Psoas muscle (tissue), 8 donors: ENCODE data around the gene OR2M7. TPM values are rescaled to one million over a fixed set of nuclear protein-coding genes. Genes with fewer than 3 reads are reported as not detected.
"Not testable (repeated sequence)": the region's sequence is repeated elsewhere in the genome, so short reads cannot be mapped to it uniquely, and the experiment has no call there.

Source experiments
- ATAC-seq, 4 donors: fragments of 200-7000 bp; cut with Tn5 transposase; one replicate each; pipeline ENCODE4 v1.9.1; 2020; ENCODE audit warnings: moderate library complexity in 3 of 4, mild to moderate bottlenecking in 2 of 4
- DNase-seq, 2 donors: peaks; one replicate each; pipeline ENCODE4 v3.0.0-alpha.2; 2020
- H3K27ac ChIP-seq: fragments of 200-600 bp; one replicate; pipeline ENCODE4 v1.8.0; 2022
- H3K27me3 ChIP-seq, 3 donors: fragments of 200-600 bp in 1 of 3; one replicate each; pipeline versions ENCODE4 v1.6.1 to v1.8.0; 2013 to 2022; ENCODE audit warnings: low read length in 2 of 3, mild to moderate bottlenecking in 2 of 3, moderate library complexity in 1 of 3; ENCODE audit not compliant: insufficient read depth in 3 of 3
- H3K36me3 ChIP-seq, 2 donors: fragments of 200-600 bp in 1 of 2; one replicate each; pipeline versions ENCODE4 v1.6.1 to v1.8.0; 2013 to 2022; ENCODE audit warnings: low read depth in 1 of 2, mild to moderate bottlenecking in 1 of 2, moderate library complexity in 1 of 2; ENCODE audit not compliant: insufficient read depth in 1 of 2
- H3K4me1 ChIP-seq: fragments of 200-600 bp; one replicate; pipeline ENCODE4 v1.8.0; 2022
- H3K4me3 ChIP-seq: fragments of 200-600 bp; one replicate; pipeline ENCODE4 v1.8.0; 2022; ENCODE audit warnings: mild to moderate bottlenecking
- H3K9me3 ChIP-seq: fragments of 200-600 bp; one replicate; pipeline ENCODE4 v1.8.0; 2022
- CTCF ChIP-seq: fragments of 200-600 bp; IDR thresholded peaks from one replicate; pipeline ENCODE4 v1.8.0; 2022; ENCODE audit warnings: antibody characterized with exemption
- WGBS, 3 donors: extraction: QIAGEN DNeasy Blood & Tissue Kit; methylation state at CpG; one replicate each; pipeline versions ENCODE4 v1.1.6 to v1.1.7; 2013; 5-methylcytosine and 5-hydroxymethylcytosine counted together
- intact Hi-C, 2 donors: fragments of 100-400 bp; cut with DNase I; formaldehyde crosslinking; loops; one replicate each; pipeline versions ENCODE4 v1.11.0 to v1.14.2; 2022
- polyA plus RNA-seq, 3 donors: library from polyadenylated mRNA; stranded (reverse); fragments of 200-250 nt; gene quantifications; one replicate each; pipeline ENCODE4 v1.2.3, GENCODE V29; 2013
- total RNA-seq, 4 donors: library from RNA; stranded (reverse); fragmentation: NEBNext Ultra II Directional in 2 of 4; extraction: Animal tissue kit (Norgen Biotek cat#: 25700) in 2 of 4; gene quantifications; one replicate each; pipeline versions ENCODE4 v1.2.1 to v1.2.4, GENCODE V29; 2021 to 2023
- donor health status: healthy with polysubstance abuse.
- donor health status: DM: no; HTN: no; CAD: no; lungs with moderate emphysema.
- donor health status: Bipolar disorder and iron deficiency.
- donor health status: healthy.
- donor health status: DM: yes; HTN: yes; CAD: no.
- donor health status: DM: no; HTN: no; CAD: no.
- donor health status: DM: no; HTN: no; CAD: no.
- donor health status: DM: yes; HTN: yes; CAD: no.

Gene OR2M7
- total and polyA plus RNA-seq, 7 donors, result not detected

- Histone ChIP-seq H3K4me3 (no peak overlapping the region), H3K36me3 (no peaks in the 10 kb centered on the region), H3K27me3 (no peaks in the 10 kb centered on the region), H3K9me3 (no peaks in the 10 kb centered on the region), H3K27ac (no peak overlapping the region), H3K4me1 (no peaks in the 10 kb centered on the region)
- ATAC-seq, result no peak
- intact Hi-C loops, result no loop called here
- no peak for TF ChIP-seq CTCF
- no peak for DNase-seq
- 87 to 90% (median 88%) methylated on average over 19 of the region's 19 CpGs for WGBS, 3 donors
These were observed 18.3 kb downstream of the OR2M7 start for GRCh38 chr1:248306103-248306502.

GRCh38 chr1:248305672-248306071, 18.7 kb downstream of the OR2M7 start:
- H3K4me1 ChIP-seq, H3K4me3 ChIP-seq, H3K27me3 ChIP-seq, ATAC-seq, intact Hi-C loops, H3K9me3 ChIP-seq, DNase-seq, H3K36me3 ChIP-seq, H3K27ac ChIP-seq: not testable (repeated sequence)
- 65 to 77% (median 74%) methylated on average over 9 of the region's 9 CpGs for WGBS, 3 donors

- Histone ChIP-seq H3K4me1 (no peaks in the 10 kb centered on the region), H3K4me3 (no peak within 1 kb of the TSS), H3K9me3 (no peaks in the 10 kb centered on the region), H3K27ac (no peak within 1 kb of the TSS), H3K36me3 (no peaks in the 10 kb centered on the region), H3K27me3 (no peaks in the 10 kb centered on the region)
- ATAC-seq (no peak), DNase-seq (no peak)
- TF ChIP-seq CTCF, result no peak
- WGBS, 3 donors, result 75 to 86% (median 81%) methylated on average over 1 of the region's 1 CpG
- intact Hi-C loops, result no loop called here
These were observed 21.0 kb downstream of the OR2M7 start, which contains the start of gene OR2T12 for GRCh38 chr1:248303324-248303723. OR2T12 (minus strand) TSS chr1:248303424; CDS start chr1:248295578, 7,846 bp downstream.

- Histone ChIP-seq H3K27me3 (no peaks in the 10 kb centered on the region), H3K4me1 (no peaks in the 10 kb centered on the region), H3K27ac (no peak overlapping the region), H3K4me3 (no peak overlapping the region), H3K9me3 (no peaks in the 10 kb centered on the region), H3K36me3 (no peaks in the 10 kb centered on the region)
- intact Hi-C loops, result no loop called here
- ATAC-seq (no peak), DNase-seq (no peak)
- TF ChIP-seq CTCF, result no peak
- 48 to 53% (median 48%) methylated on average over 6 of the region's 6 CpGs for WGBS, 3 donors
These were observed 36.0 kb downstream of the OR2M7 start for GRCh38 chr1:248288391-248288790.

- H3K4me3 ChIP-seq, result no peak within 1 kb of the TSS
- H3K27ac ChIP-seq, result no peak within 1 kb of the TSS
- 34 to 38% (median 36%) methylated on average over 1 of the region's 1 CpG for WGBS, 3 donors
- no peaks in the 10 kb centered on the region for H3K4me1 ChIP-seq
- intact Hi-C loops, result no loop called here
- H3K27me3 ChIP-seq, result no peaks in the 10 kb centered on the region
- TF ChIP-seq CTCF, result no peak
- no peak for ATAC-seq
- no peak for DNase-seq
- peaks cover 7% of the 10 kb centered on the region for H3K9me3 ChIP-seq
- H3K36me3 ChIP-seq, result no peaks in the 10 kb centered on the region
These were observed 46.5 kb downstream of the OR2M7 start, which contains the start of gene OR2T33 for GRCh38 chr1:248277876-248278275. OR2T33 (minus strand) TSS chr1:248277976; CDS start chr1:248273814, 4,162 bp downstream.

Other genes with a start within 250 kb of the OR2M7 start
- not detected for gene OR2L13, start 229.4 kb downstream of the OR2M7 start, total RNA-seq
- not detected for gene OR2L13, start 229.4 kb downstream of the OR2M7 start, polyA plus RNA-seq
- not detected for gene OR2M5, start 179.4 kb downstream of the OR2M7 start, total RNA-seq
- not detected for gene OR2M5, start 179.4 kb downstream of the OR2M7 start, polyA plus RNA-seq
- not detected for gene OR2M2, start 149.7 kb downstream of the OR2M7 start, total RNA-seq
- gene OR2M2, start 149.7 kb downstream of the OR2M7 start, polyA plus RNA-seq, result not detected
- not detected for gene OR2M3, start 127.3 kb downstream of the OR2M7 start, total RNA-seq
- gene OR2M3, start 127.3 kb downstream of the OR2M7 start, polyA plus RNA-seq, result not detected
- not detected for gene OR2M4, start 93.2 kb downstream of the OR2M7 start, total RNA-seq
- not detected for gene OR2M4, start 93.2 kb downstream of the OR2M7 start, polyA plus RNA-seq
- not detected for gene OR2T33, start 46.6 kb downstream of the OR2M7 start, total RNA-seq
- gene OR2T33, start 46.6 kb downstream of the OR2M7 start, polyA plus RNA-seq, result not detected
- not detected for gene OR2T12, start 21.1 kb downstream of the OR2M7 start, total RNA-seq
- not detected for gene OR2T12, start 21.1 kb downstream of the OR2M7 start, polyA plus RNA-seq
- not detected for gene OR14C36, start 24.2 kb upstream of the OR2M7 start, total RNA-seq
- not detected for gene OR14C36, start 24.2 kb upstream of the OR2M7 start, polyA plus RNA-seq
- not detected for gene OR2T4, start 37.1 kb upstream of the OR2M7 start, total RNA-seq
- gene OR2T4, start 37.1 kb upstream of the OR2M7 start, polyA plus RNA-seq, result not detected
- gene OR2T6, start 51.2 kb upstream of the OR2M7 start, total RNA-seq, result not detected
- gene OR2T6, start 51.2 kb upstream of the OR2M7 start, polyA plus RNA-seq, result not detected
- not detected for gene OR2T1, start 78.5 kb upstream of the OR2M7 start, total RNA-seq
- not detected for gene OR2T1, start 78.5 kb upstream of the OR2M7 start, polyA plus RNA-seq
- not detected for gene OR2T2, start 121.1 kb upstream of the OR2M7 start, total RNA-seq
- not detected for gene OR2T2, start 121.1 kb upstream of the OR2M7 start, polyA plus RNA-seq
- not detected for gene OR2T3, start 148.8 kb upstream of the OR2M7 start, total RNA-seq
- gene OR2T3, start 148.8 kb upstream of the OR2M7 start, polyA plus RNA-seq, result not detected
- not detected for gene OR2T5, start 164.0 kb upstream of the OR2M7 start, total RNA-seq
- gene OR2T5, start 164.0 kb upstream of the OR2M7 start, polyA plus RNA-seq, result not detected
- not detected for gene OR2G6, start 183.5 kb upstream of the OR2M7 start, total RNA-seq
- gene OR2G6, start 183.5 kb upstream of the OR2M7 start, polyA plus RNA-seq, result not detected
- not detected for gene OR2T29, start 238.2 kb upstream of the OR2M7 start, total RNA-seq
- gene OR2T29, start 238.2 kb upstream of the OR2M7 start, polyA plus RNA-seq, result not detected